ENCODE data around the gene PPIF.
"Not testable (repeated sequence)": the region's sequence is repeated elsewhere in the genome, so short reads cannot be mapped to it uniquely, and the experiment has no call there.

The PPIF gene

GRCh38 chr10:79332610-79333315 lies 14.5 kb upstream of the PPIF start:
- not testable (repeated sequence) for DNase-seq

GRCh38 chr10:79333513-79333912 lies 13.8 kb upstream of the PPIF start:
- DNase-seq, result no peak

GRCh38 chr10:79334573-79334972 lies 12.7 kb upstream of the PPIF start:
- no peak for DNase-seq

- DNase-seq, result no peak
Observed at GRCh38 chr10:79335094-79335469, 12.2 kb upstream of the PPIF start.

GRCh38 chr10:79335470-79336235 lies 11.6 kb upstream of the PPIF start:
- no peak for DNase-seq

GRCh38 chr10:79336276-79336675 lies 11.0 kb upstream of the PPIF start:
- no peak for DNase-seq

GRCh38 chr10:79336739-79337138 lies 10.5 kb upstream of the PPIF start:
- no peak for DNase-seq

GRCh38 chr10:79337783-79338469 lies 9.3 kb upstream of the PPIF start:
- not testable (repeated sequence) for DNase-seq

- DNase-seq, result no peak
Observed at GRCh38 chr10:79339266-79339665, 8.0 kb upstream of the PPIF start.

- no peak for DNase-seq
Observed at GRCh38 chr10:79340646-79341244, 6.5 kb upstream of the PPIF start.

GRCh38 chr10:79342295-79342761 lies 4.9 kb upstream of the PPIF start:
- no peak for DNase-seq

- DNase-seq, result no peak
Observed at GRCh38 chr10:79342811-79343561, 4.3 kb upstream of the PPIF start.

- no peak for DNase-seq
Observed at GRCh38 chr10:79344502-79345195, 2.6 kb upstream of the PPIF start.

- no peak for DNase-seq
Observed at GRCh38 chr10:79345241-79346011, 1.8 kb upstream of the PPIF start.

GRCh38 chr10:79346012-79346340 lies 1.3 kb upstream of the PPIF start:
- DNase-seq, result no peak

- DNase-seq, result no peak
Observed at GRCh38 chr10:79346388-79347225, 662 bp upstream of the PPIF start.

- peak; percentile 87 for DNase-seq
Observed at GRCh38 chr10:79347894-79348639, 798 bp downstream of the PPIF start.

GRCh38 chr10:79348640-79348988 lies 1.3 kb downstream of the PPIF start:
- DNase-seq, result no peak

- DNase-seq, result no peak
Observed at GRCh38 chr10:79349072-79349491, 1.8 kb downstream of the PPIF start.

Data from activated CD4-positive, alpha-beta T cell treated with anti-CD3 and anti-CD28 coated beads, Interleukin-2, amount 50 U/mL, for 16 hours (primary cell).